Naive thymus-derived CD8-positive, alpha-beta T cell (primary cell): ENCODE data around the gene RNF13. TPM values are rescaled to one million over a fixed set of nuclear protein-coding genes. Genes with fewer than 3 reads are reported as not detected.

ENCODE experiments used
- ATAC-seq, 2 donors: fragments of 150-1000 bp; cut with Tn5 transposase in 1 of 2; sonication (Bioruptor Pico), chemical (Tn5 transposase) in 1 of 2; 1 replicate in 1 of 2; 2 replicates in 1 of 2; pipeline ENCODE4 v1.10.0; 2021; ENCODE audit warnings: mild to moderate bottlenecking in 2 of 2, moderate library complexity in 2 of 2
- POLR2A ChIA-PET: fragments of 350-600 bp; sonication (Branson Sonifier 250); formaldehyde crosslinking; loops from one replicate; lab custom pipeline; 2021; ENCODE audit warnings: antibody characterized with exemption; lab: Charles Lee
- DNase-seq, 10 donors: peaks; one replicate each; pipeline versions ENCODE4 v3.0.0 to v3.0.0-alpha.2; 2020 to 2022
- H3K27ac Mint-ChIP-seq, 10 donors: one replicate each; pipeline ENCODE4 v1.8.0; 2020 to 2022; ENCODE audit warnings: mild to moderate bottlenecking in 10 of 10, mixed read lengths in 10 of 10, moderate library complexity in 4 of 10, inconsistent platforms in 1 of 10
- H3K27me3 Mint-ChIP-seq, 5 donors: one replicate each; pipeline ENCODE4 v1.8.0; 2021 to 2022; ENCODE audit warnings: mixed read lengths in 5 of 5
- H3K36me3 Mint-ChIP-seq, 3 donors: one replicate each; pipeline ENCODE4 v1.8.0; 2020 to 2022; ENCODE audit warnings: mixed read lengths in 3 of 3, mild to moderate bottlenecking in 2 of 3, inconsistent platforms in 1 of 3
- H3K4me1 Mint-ChIP-seq, 4 donors: one replicate each; pipeline ENCODE4 v1.8.0; 2021 to 2022; ENCODE audit warnings: mixed read lengths in 4 of 4
- H3K4me3 Mint-ChIP-seq, 10 donors: one replicate each; pipeline ENCODE4 v1.8.0; 2020 to 2022; ENCODE audit warnings: mild to moderate bottlenecking in 10 of 10, mixed read lengths in 10 of 10, moderate library complexity in 6 of 10, inconsistent platforms in 1 of 10
- H3K9me3 Mint-ChIP-seq, 9 donors: one replicate each; pipeline ENCODE4 v1.8.0; 2020 to 2022; ENCODE audit warnings: mixed read lengths in 9 of 9, mild to moderate bottlenecking in 3 of 9, inconsistent platforms in 1 of 9, moderate library complexity in 1 of 9
- polyA plus RNA-seq, 3 donors: library from polyadenylated mRNA; unstranded; fragments of 300-500 nt; fragmentation: Illumina TruSeq; gene quantifications; one replicate each; pipeline ENCODE4 v1.2.3, GENCODE V29; 2021
- total RNA-seq, 8 experiments: library from RNA in 2 of 8; stranded (reverse) in 2 of 8; gene quantifications; one replicate each; pipeline ENCODE4 v1.2.3 and lab custom pipeline; 2021 to 2026

Gene RNF13
- total and polyA plus RNA-seq, 5 experiments from 2014 or later: 75.8 to 136 (median 84.1) TPM

DNA sequence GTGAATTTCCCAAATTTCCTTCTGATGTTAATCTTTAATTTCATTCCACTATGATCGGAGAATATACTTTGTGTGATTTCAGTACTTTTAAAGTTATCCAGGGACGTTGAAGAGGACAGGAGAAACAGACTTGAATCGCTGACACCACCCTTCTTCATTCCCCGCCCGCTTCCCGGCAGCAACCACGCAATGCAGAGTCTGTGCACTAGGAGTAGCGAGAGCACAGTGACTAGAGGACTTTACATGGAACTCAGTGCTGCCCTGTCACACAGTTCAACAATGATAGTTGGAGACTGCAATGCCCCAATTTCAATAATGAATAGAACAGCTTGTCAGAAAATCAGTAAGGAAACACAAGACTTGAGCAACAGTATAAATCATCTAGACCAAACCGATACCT, 73.9 kb downstream of the RNF13 start:
- Mint-ChIP-seq H3K27me3 (no peaks in the 10 kb centered on the region), H3K36me3 (peaks cover 21 to 44% (median 30%) of the 10 kb centered on the region in 3 donors), H3K4me1 (peaks cover 25 to 34% (median 27%) of the 10 kb centered on the region in 4 donors), H3K27ac (peak overlapping the region in 2 of 10 donors; percentile 11 to 37), H3K9me3 (peaks cover 0 to 10% (median 7%) of the 10 kb centered on the region in 9 donors), H3K4me3 (no peak overlapping the region)
- POLR2A ChIA-PET: no interaction called here
- DNase-seq (no peak), ATAC-seq (no peak)

DNA sequence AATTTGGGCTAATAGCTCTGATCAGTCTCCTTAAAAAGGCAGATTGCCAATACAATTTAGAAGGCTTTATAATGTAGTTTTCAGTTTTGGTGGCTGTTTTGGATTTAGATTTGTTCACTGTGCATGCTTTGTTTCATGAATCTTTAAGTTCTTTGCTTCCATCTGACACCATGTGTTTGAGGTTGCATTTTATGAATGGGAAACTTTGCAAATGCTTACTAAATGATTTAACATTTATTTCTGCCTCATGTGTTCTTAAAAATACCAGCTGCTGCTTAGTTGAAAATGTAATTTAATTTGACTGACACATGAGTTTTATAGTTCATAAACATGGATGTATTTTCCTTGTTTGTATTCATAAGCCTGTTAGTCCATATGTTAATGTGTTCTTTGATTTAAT, 78.6 kb downstream of the RNF13 start:
- Mint-ChIP-seq H3K27ac (no peak overlapping the region), H3K4me3 (no peak overlapping the region), H3K9me3 (no peaks in the 10 kb centered on the region), H3K27me3 (no peaks in the 10 kb centered on the region), H3K36me3 (peaks cover 12 to 49% (median 22%) of the 10 kb centered on the region in 3 donors), H3K4me1 (peaks cover 12 to 13% (median 13%) of the 10 kb centered on the region in 4 donors)
- POLR2A ChIA-PET: no interaction called here
- DNase-seq: no peak
- ATAC-seq: no peak

DNA sequence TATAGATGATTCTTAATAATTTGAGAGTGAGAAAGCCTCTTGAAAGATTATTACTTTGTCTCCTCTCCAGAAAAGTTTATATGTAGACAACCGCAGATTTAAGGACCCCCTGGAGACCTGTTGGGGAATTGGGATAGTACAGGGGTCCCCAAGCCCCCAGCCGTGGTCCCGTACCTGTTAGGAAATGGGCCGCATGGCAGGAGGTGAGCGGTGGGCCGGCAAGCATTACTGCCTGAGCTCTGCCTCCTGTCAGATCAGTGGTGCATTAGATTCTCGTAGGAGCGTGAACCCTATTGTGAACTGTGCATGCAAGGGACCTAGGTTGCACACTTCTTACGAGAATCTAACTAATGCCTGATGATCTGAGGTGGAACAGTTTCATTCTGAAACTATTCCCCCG, 79.4 kb downstream of the RNF13 start:
- Mint-ChIP-seq H3K9me3 (no peaks in the 10 kb centered on the region), H3K4me1 (peaks cover 10 to 16% (median 12%) of the 10 kb centered on the region in 4 donors), H3K4me3 (no peak overlapping the region), H3K36me3 (peaks cover 12 to 47% (median 18%) of the 10 kb centered on the region in 3 donors), H3K27ac (no peak overlapping the region), H3K27me3 (no peaks in the 10 kb centered on the region)
- no peak for ATAC-seq
- POLR2A ChIA-PET: no interaction called here
- DNase-seq: no peak

DNA sequence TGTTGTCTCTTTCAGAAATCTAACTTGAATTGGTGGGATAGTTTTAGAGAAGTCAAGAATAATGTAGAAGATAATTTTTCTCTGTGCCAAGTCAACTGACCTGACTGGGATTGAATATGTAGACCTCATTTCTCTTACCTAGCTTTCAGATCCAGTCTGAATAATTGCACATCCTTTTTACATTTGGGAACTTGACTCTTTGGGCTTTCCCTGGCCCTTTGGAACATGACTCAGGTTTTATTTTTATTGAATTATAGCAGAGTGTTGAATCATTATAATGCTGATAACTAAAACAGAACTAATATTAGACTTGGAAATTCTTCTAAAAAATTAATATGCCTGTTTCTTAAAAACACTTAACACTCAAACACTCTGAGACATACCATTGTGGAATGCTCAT, 81.2 kb downstream of the RNF13 start:
- Mint-ChIP-seq H3K27me3 (no peaks in the 10 kb centered on the region), H3K27ac (no peak overlapping the region), H3K9me3 (no peaks in the 10 kb centered on the region), H3K4me3 (no peak overlapping the region), H3K36me3 (peaks cover 17 to 52% (median 19%) of the 10 kb centered on the region in 3 donors), H3K4me1 (peaks cover 12 to 15% (median 13%) of the 10 kb centered on the region in 4 donors)
- ATAC-seq (no peak), DNase-seq (no peak)
- POLR2A ChIA-PET: no interaction called here

DNA sequence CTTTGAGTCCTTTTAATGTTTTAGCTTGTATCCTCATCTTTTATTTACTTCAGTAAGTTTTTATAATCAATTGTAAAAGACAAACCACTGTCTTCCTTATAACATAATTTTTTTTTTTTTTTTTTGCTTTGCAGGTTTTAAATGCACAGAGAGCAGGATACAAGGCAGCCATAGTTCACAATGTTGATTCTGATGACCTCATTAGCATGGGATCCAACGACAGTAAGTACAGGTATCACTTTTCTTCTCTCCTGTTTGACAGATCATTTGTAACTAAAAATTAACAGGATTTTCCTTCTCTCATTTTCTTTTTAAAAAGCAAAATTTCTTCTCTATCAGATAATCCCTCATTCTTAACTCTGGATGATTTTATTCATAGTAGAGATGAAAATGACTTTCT, 82.3 kb downstream of the RNF13 start:
- no peak for ATAC-seq
- POLR2A ChIA-PET: no interaction called here
- no peak overlapping the region for H3K4me3 Mint-ChIP-seq

DNA sequence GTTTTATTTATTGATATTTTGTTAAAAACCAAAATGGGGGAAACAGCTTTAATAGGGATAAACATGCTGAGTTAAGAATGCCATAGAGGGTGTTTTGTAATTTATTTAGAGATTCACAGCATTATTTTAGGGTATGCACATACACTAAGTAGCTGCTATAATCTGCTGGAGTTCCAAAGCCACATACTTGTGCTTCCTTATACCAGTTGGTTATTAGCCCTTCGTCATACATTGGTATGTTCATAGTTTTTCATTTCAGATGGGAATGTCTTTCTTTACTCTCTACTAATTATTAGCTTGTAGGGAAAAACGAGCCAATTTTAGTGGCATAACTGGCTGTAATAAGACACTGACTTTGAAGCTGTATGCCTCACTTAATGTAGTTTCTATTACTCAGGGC, 82.8 kb downstream of the RNF13 start:
- no peak for ATAC-seq
- no peak for DNase-seq
- Mint-ChIP-seq H3K27ac (no peak overlapping the region), H3K36me3 (peaks cover 14 to 46% (median 18%) of the 10 kb centered on the region in 3 donors), H3K9me3 (no peaks in the 10 kb centered on the region), H3K27me3 (no peaks in the 10 kb centered on the region), H3K4me1 (peaks cover 3 to 12% (median 8%) of the 10 kb centered on the region in 4 donors), H3K4me3 (no peak overlapping the region)
- POLR2A ChIA-PET: no interaction called here

More for the DNA sequence above, 82.3 kb downstream of the RNF13 start:
- no peaks in the 10 kb centered on the region for H3K9me3 Mint-ChIP-seq
- H3K4me1 Mint-ChIP-seq: peaks cover 7 to 15% (median 10%) of the 10 kb centered on the region in 4 donors
- no peaks in the 10 kb centered on the region for H3K27me3 Mint-ChIP-seq
- no peak overlapping the region for H3K27ac Mint-ChIP-seq
- H3K36me3 Mint-ChIP-seq: peaks cover 14 to 47% (median 18%) of the 10 kb centered on the region in 3 donors
- no peak for DNase-seq

DNA sequence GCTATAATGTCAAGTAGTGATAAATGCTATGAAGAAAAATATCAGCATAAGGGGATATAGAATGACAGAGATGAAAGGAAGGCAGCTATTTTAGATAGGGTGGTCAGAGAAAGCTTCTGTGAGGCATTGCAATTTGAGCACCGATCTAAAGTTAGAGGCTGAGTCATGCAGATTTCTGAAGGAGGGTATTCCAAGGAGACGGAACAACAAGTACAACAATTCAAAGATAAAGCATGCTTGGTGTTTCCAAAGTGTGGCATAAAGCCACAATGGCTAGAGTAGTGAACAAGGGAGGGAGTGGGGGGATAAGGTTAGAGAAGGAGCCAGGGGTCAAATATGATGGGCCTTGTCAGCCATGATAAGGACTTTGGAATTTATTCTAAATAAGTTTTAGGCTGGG, 85.8 kb downstream of the RNF13 start:
- Mint-ChIP-seq H3K4me1 (peaks cover 0 to 8% (median 5%) of the 10 kb centered on the region in 4 donors), H3K27ac (no peak overlapping the region), H3K27me3 (no peaks in the 10 kb centered on the region), H3K9me3 (no peaks in the 10 kb centered on the region), H3K36me3 (peaks cover 14 to 57% (median 20%) of the 10 kb centered on the region in 3 donors), H3K4me3 (no peak overlapping the region)
- POLR2A ChIA-PET: no interaction called here
- ATAC-seq (no peak), DNase-seq (no peak)

DNA sequence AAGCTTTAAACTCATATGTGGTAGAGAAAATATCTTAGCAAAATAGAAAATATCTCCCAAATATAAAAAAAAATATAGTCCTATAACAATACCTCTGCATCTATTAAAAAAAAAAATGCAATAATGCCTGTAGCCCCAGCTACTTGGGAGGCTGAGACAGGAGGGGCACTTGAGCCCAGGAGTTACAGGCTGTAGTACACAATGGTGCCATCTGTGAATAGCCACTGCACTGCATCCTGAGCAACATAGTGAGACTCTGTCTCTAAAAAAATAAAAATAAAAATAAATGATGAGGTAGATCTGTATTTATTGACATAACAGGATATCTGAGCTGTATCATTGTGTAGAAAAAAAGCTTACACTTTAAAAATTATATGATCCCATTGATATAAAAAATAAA, 87.3 kb downstream of the RNF13 start:
- ATAC-seq (no peak), DNase-seq (no peak)
- POLR2A ChIA-PET: no interaction called here
- H3K9me3 Mint-ChIP-seq: no peaks in the 10 kb centered on the region
- H3K27me3 Mint-ChIP-seq: no peaks in the 10 kb centered on the region
- H3K4me1 Mint-ChIP-seq: peaks cover 0 to 8% (median 5%) of the 10 kb centered on the region in 4 donors
- H3K36me3 Mint-ChIP-seq: peaks cover 14 to 64% (median 20%) of the 10 kb centered on the region in 3 donors
- no peak overlapping the region for H3K4me3 Mint-ChIP-seq
- no peak overlapping the region for H3K27ac Mint-ChIP-seq

DNA sequence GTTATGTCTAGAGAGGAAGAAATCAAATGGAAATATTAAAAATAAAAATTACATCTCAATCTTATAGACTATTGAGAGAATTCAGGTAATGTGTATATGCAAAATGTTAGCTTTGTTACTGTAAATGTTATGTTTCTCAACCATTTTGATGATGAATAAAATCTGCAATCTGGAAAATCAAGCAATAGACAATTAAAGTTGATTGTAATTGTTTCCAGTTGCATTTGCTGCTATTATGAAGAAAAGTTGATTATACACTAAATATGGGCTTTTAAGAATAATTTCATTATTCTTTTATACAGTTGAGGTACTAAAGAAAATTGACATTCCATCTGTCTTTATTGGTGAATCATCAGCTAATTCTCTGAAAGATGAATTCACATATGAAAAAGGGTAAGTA, 88.8 kb downstream of the RNF13 start:
- no peak overlapping the region for H3K27ac Mint-ChIP-seq
- no peak for DNase-seq
- no peaks in the 10 kb centered on the region for H3K9me3 Mint-ChIP-seq
- ATAC-seq: no peak
- no peaks in the 10 kb centered on the region for H3K27me3 Mint-ChIP-seq
- peaks cover 0 to 8% (median 5%) of the 10 kb centered on the region in 4 donors for H3K4me1 Mint-ChIP-seq
- POLR2A ChIA-PET: no interaction called here
- peaks cover 14 to 55% (median 17%) of the 10 kb centered on the region in 3 donors for H3K36me3 Mint-ChIP-seq
- H3K4me3 Mint-ChIP-seq: no peak overlapping the region

DNA sequence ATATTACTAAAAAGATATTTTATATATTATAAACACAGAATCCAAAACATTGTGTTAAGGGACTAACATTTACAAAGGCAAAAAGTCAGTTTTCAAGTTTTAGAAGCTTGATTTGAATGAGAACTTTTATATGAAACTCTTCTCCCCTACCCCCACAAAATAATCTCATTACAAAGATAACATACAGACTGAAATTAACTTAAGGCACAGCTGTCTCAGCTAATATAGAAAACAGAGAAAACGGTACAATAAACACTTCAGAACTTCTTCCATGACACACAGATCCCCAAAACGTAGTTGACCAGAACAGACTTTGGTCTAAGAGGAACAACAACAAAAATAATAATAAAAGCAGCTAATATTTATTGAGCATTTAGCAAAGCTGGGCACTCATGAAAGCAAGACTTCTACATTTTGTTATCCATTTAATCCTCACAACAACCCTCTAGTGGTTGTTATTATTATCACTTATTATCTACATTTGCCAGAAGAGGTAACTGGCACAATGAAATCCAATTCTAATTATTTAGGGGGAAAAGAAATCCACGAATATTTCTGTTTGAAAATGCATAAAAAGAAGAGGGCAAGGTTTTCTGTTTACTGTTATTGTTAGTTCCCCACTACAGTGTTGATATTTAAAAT, 89.6 kb downstream of the RNF13 start:
- Mint-ChIP-seq H3K4me3 (no peak overlapping the region), H3K36me3 (peaks cover 11 to 51% (median 12%) of the 10 kb centered on the region in 3 donors), H3K4me1 (peaks cover 0 to 8% (median 4%) of the 10 kb centered on the region in 4 donors), H3K27ac (peak overlapping the region in 2 of 10 donors; percentile 11 to 70), H3K9me3 (no peaks in the 10 kb centered on the region), H3K27me3 (no peaks in the 10 kb centered on the region)
- ATAC-seq: no peak
- POLR2A ChIA-PET: no interaction called here
- no peak for DNase-seq

DNA sequence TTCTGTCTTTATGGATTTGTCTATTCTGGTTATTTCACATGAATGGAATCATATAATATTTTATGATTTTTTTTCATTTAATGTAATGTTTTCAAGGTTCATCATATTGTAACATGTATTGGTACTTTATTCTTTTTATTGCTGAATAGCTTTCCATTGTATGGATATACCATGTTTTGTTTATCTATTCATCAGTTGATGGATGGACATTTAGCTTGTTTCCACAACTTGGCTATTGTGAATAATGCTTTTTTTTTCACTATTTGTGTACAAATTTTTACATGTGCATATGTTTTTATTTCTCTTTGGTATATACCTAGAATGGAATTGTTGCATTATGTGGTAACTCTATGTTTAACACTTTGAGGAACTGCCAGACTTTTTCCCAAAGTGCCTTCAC, 93.0 kb downstream of the RNF13 start:
- peaks cover 0 to 50% (median 9%) of the 10 kb centered on the region in 3 donors for H3K36me3 Mint-ChIP-seq
- DNase-seq (no peak), ATAC-seq (no peak)
- H3K9me3 Mint-ChIP-seq: no peaks in the 10 kb centered on the region
- no peak overlapping the region for H3K4me3 Mint-ChIP-seq
- H3K4me1 Mint-ChIP-seq: peaks cover 0 to 6% (median under 1%) of the 10 kb centered on the region in 4 donors
- H3K27ac Mint-ChIP-seq: no peak overlapping the region
- no peaks in the 10 kb centered on the region for H3K27me3 Mint-ChIP-seq
- POLR2A ChIA-PET: no interaction called here

DNA sequence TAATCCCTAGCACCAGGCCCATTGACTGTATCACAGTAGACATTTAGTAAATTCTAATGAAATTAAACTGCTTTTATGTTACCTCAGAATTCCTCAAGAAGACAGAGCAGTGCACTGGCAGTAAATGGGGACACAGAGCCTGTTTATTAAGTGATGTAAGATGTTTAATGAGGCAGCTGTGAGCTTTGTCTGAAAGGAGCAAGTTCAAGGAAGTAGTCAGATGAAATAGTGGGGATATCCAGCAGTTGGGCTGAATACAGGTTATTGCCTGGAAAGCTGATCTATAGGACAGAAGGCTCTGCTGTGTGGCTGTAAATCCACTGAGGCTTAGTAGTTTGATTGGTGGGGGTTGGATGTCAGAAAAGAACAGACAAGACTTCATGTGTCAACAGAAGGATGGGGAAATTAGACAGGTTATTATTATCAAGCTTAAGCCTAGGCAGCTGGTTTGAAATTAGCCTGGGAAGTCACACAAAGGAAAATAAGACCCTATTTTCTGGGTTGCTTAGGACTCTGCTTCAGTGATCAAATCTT, 95.5 kb downstream of the RNF13 start:
- Mint-ChIP-seq H3K4me1 (peaks cover 0 to 6% (median under 1%) of the 10 kb centered on the region in 4 donors), H3K36me3 (peaks cover 3 to 52% (median 16%) of the 10 kb centered on the region in 3 donors), H3K9me3 (no peaks in the 10 kb centered on the region), H3K27me3 (no peaks in the 10 kb centered on the region), H3K27ac (peak overlapping the region in 2 of 10 donors; percentile 4 to 71), H3K4me3 (no peak overlapping the region)
- ATAC-seq (no peak), DNase-seq (no peak)
- POLR2A ChIA-PET: no interaction called here

DNA sequence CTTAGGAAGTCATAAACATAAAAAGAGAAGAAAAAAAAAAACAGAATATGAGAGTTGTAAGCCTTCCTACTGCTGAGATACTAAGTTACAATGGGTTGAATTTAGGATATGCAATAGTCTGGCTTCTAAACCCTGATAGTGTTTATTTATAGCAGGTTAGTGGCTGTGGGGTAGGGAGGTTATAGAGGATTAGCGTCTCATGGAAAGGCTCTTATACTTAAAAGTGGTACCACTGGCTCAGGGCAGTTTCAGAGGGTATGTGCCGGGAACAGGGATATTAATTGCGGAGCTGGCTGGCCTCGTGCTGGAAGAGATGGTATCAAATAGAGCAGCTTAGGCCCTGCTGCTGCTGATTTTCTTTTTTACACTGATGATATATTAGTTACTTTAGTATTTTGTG, 96.9 kb downstream of the RNF13 start:
- H3K27ac Mint-ChIP-seq: peak overlapping the region in 4 of 10 donors; percentile 15 to 47 (median 38)
- H3K36me3 Mint-ChIP-seq: peaks cover 5 to 54% (median 24%) of the 10 kb centered on the region in 3 donors
- H3K27me3 Mint-ChIP-seq: no peaks in the 10 kb centered on the region

More for the DNA sequence above, 96.9 kb downstream of the RNF13 start:
- H3K4me1 Mint-ChIP-seq: peaks cover 0 to 4% (median under 1%) of the 10 kb centered on the region in 4 donors
- ATAC-seq (no peak), DNase-seq (no peak)
- POLR2A ChIA-PET: no interaction called here
- no peaks in the 10 kb centered on the region for H3K9me3 Mint-ChIP-seq
- no peak overlapping the region for H3K4me3 Mint-ChIP-seq
